ENCODE data around the gene ZNF460. TPM values are rescaled to one million over a fixed set of nuclear protein-coding genes. Genes with fewer than 3 reads are reported as not detected.
"Not testable (repeated sequence)": the region's sequence is repeated elsewhere in the genome, so short reads cannot be mapped to it uniquely, and the experiment has no call there.

Gene ZNF460
- total and polyA plus RNA-seq, 2 donors (not counting 1 experiment from before 2014, with no cell fraction given), result 13.1 to 78.1 TPM

- Histone ChIP-seq H2AFZ (ENCODE audit: low read length) (no peak overlapping the region), H3K27me3 (ENCODE audit: control insufficient read depth, insufficient read depth, low read length) (no peaks in the 10 kb centered on the region), H3K4me2 (ENCODE audit: extremely low read depth, insufficient read depth, low read length) (no peak overlapping the region), H4K20me1 (ENCODE audit: control insufficient read depth, extremely low read depth, insufficient read depth, low read length) (no peaks in the 10 kb centered on the region), H3K27ac (ENCODE audit: insufficient read depth, low read length) (no peak overlapping the region), H3K79me2 (ENCODE audit: control insufficient read depth, insufficient read depth, low read length) (peaks cover 11% of the 10 kb centered on the region), H3K36me3 (ENCODE audit: control insufficient read depth, insufficient read depth, low read length) (no peaks in the 10 kb centered on the region), H3K9me3 (ENCODE audit: control insufficient read depth, insufficient read depth, low read depth, low read length) (no peaks in the 10 kb centered on the region), H3K4me1 (ENCODE audit: control insufficient read depth, extremely low read depth, insufficient read depth, low read length) (no peaks in the 10 kb centered on the region), H3K4me3 (replicated peaks in 1 of 4; ENCODE audit: control extremely low read depth in 1 of 4, insufficient read depth in 1 of 4, low read depth in 3 of 4, low read length in 4 of 4) (no peak overlapping the region), H3K9ac (ENCODE audit: insufficient read depth, low read length) (no peak overlapping the region)
- TF ChIP-seq CTCF (conservative IDR thresholded peaks at IDR 0.05 in 1 of 2, IDR thresholded peaks at IDR 0.05 in 1 of 2; ENCODE audit: low read depth in 1 of 2, low read length in 2 of 2), result no peak
- TF ChIP-seq EZH2 (IDR thresholded peaks at IDR 0.05; ENCODE audit: low read length, missing control alignments), result no peak
- no peak for DNase-seq (ENCODE audit: low read depth in 2 of 2)
Observed at GRCh38 chr19:57276430-57276829, 3.9 kb upstream of the ZNF460 start.

- not testable (repeated sequence) for H3K9me3 ChIP-seq (ENCODE audit: control insufficient read depth, insufficient read depth, low read depth, low read length); H4K20me1 ChIP-seq (ENCODE audit: control insufficient read depth, extremely low read depth, insufficient read depth, low read length); H3K27me3 ChIP-seq (ENCODE audit: control insufficient read depth, insufficient read depth, low read length); H3K4me3 ChIP-seq (replicated peaks in 1 of 4; ENCODE audit: control extremely low read depth in 1 of 4, insufficient read depth in 1 of 4, low read depth in 3 of 4, low read length in 4 of 4); H3K4me2 ChIP-seq (ENCODE audit: extremely low read depth, insufficient read depth, low read length); H2AFZ ChIP-seq (ENCODE audit: low read length); H3K4me1 ChIP-seq (ENCODE audit: control insufficient read depth, extremely low read depth, insufficient read depth, low read length); H3K9ac ChIP-seq (ENCODE audit: insufficient read depth, low read length); H3K27ac ChIP-seq (ENCODE audit: insufficient read depth, low read length); H3K36me3 ChIP-seq (ENCODE audit: control insufficient read depth, insufficient read depth, low read length)
- DNase-seq (ENCODE audit: low read depth in 2 of 2), result peak in 1 of 2 donors; percentile 93
- peaks cover 31% of the 10 kb centered on the region for H3K79me2 ChIP-seq (ENCODE audit: control insufficient read depth, insufficient read depth, low read length)
Observed at GRCh38 chr19:57278481-57278880, 1.8 kb upstream of the ZNF460 start.

GRCh38 chr19:57279418-57280164 lies 694 bp upstream of the ZNF460 start:
- H3K4me1 ChIP-seq (ENCODE audit: control insufficient read depth, extremely low read depth, insufficient read depth, low read length), result peaks cover 6% of the 10 kb centered on the region
- peak in 1 of 2 donors; percentile 37 for TF ChIP-seq CTCF (conservative IDR thresholded peaks at IDR 0.05 in 1 of 2, IDR thresholded peaks at IDR 0.05 in 1 of 2; ENCODE audit: low read depth in 1 of 2, low read length in 2 of 2)
- TF ChIP-seq EZH2 (IDR thresholded peaks at IDR 0.05; ENCODE audit: low read length, missing control alignments), result no peak

More at GRCh38 chr19:57279418-57280164, 694 bp upstream of the ZNF460 start:
- peaks cover 8% of the 10 kb centered on the region for H3K36me3 ChIP-seq (ENCODE audit: control insufficient read depth, insufficient read depth, low read length)
- no peaks in the 10 kb centered on the region for H3K9me3 ChIP-seq (ENCODE audit: control insufficient read depth, insufficient read depth, low read depth, low read length)
- H3K4me3 ChIP-seq (replicated peaks in 1 of 4; ENCODE audit: control extremely low read depth in 1 of 4, insufficient read depth in 1 of 4, low read depth in 3 of 4, low read length in 4 of 4), result peak overlapping the region; percentile 72 to 98 (median 93)
- H3K27ac ChIP-seq (ENCODE audit: insufficient read depth, low read length), result peak overlapping the region; percentile 99
- DNase-seq (ENCODE audit: low read depth in 2 of 2), result peak; percentile 98 to 99
- no peaks in the 10 kb centered on the region for H4K20me1 ChIP-seq (ENCODE audit: control insufficient read depth, extremely low read depth, insufficient read depth, low read length)
- H3K9ac ChIP-seq (ENCODE audit: insufficient read depth, low read length), result peak overlapping the region; percentile 96
- H3K27me3 ChIP-seq (ENCODE audit: control insufficient read depth, insufficient read depth, low read length), result no peaks in the 10 kb centered on the region
- H3K4me2 ChIP-seq (ENCODE audit: extremely low read depth, insufficient read depth, low read length), result peak overlapping the region; percentile 79
- peak overlapping the region; percentile 38 for H2AFZ ChIP-seq (ENCODE audit: low read length)
- peaks cover 41% of the 10 kb centered on the region for H3K79me2 ChIP-seq (ENCODE audit: control insufficient read depth, insufficient read depth, low read length)

Data from fibroblast of lung (primary cell).